HCT116 (cell line): ENCODE measurements around the gene CCDC70. TPM values are rescaled to one million over a fixed set of nuclear protein-coding genes. Genes with fewer than 3 reads are reported as not detected.

ENCODE experiments used
- ATAC-seq: fragments of 200-7000 bp; cut with Tn5 transposase; 2 replicates; pipeline ENCODE4 v1.9.1; 2020; ENCODE audit warnings: mild to moderate bottlenecking, moderate library complexity
- BruUV-seq: library from RNA; stranded (reverse); fragments of 400-500 nt; replicated peaks from 2 replicates; lab custom pipeline; 2021; lab: Mats Ljungman, UMichigan
- CTCF ChIA-PET: fragments of 300-600 bp; sonication (Branson Sonifier 250); formaldehyde crosslinking; loops from one replicate; lab custom pipeline; 2021; ENCODE audit warnings: antibody characterized with exemption; lab: Charles Lee
- POLR2A ChIA-PET: fragments of 300-600, 350-600 bp; sonication (Branson Sonifier 250); formaldehyde crosslinking; loops from one replicate; lab custom pipeline; 2021; ENCODE audit warnings: antibody characterized with exemption; lab: Charles Lee
- RAD21 ChIA-PET, 2 experiments: fragments of 300-600 bp; sonication (Branson Sonifier 250); formaldehyde crosslinking; loops; one replicate each; lab custom pipeline; 2023; ENCODE audit warnings: low total read pairs in 2 of 2; ENCODE audit not compliant: uncharacterized antibody in 2 of 2, unreplicated experiment in 2 of 2, low non-redundant PET in 1 of 2; lab: Charles Lee
- DNase-seq: peaks from one replicate; pipeline ENCODE4 v3.0.0-alpha.2; 2010; ENCODE audit warnings: low read depth, low spot score
- H2AFZ ChIP-seq: fragments of 200-600 bp; shearing (Covaris generic), sonication (generic); 2 replicates; pipeline ENCODE4 v1.6.1; 2017; ENCODE audit warnings: low read depth, mixed run types, mixed read lengths, antibody characterized with exemption, low read length; ENCODE audit not compliant: poor library complexity, severe bottlenecking
- H3K27ac ChIP-seq: 2 replicates; pipeline ENCODE4 v1.5.1; 2012; ENCODE audit warnings: low read depth, low read length
- H3K27me3 ChIP-seq: fragments of 200-600 bp; sonication (generic); 2 replicates; pipeline ENCODE4 v1.6.1; 2016; ENCODE audit warnings: mixed run types, low read length, mixed read lengths; ENCODE audit not compliant: insufficient read depth
- H3K36me3 ChIP-seq, 2 experiments: fragments of 200-500 bp in 1 of 2; fragments of 200-600 bp in 1 of 2; sonication (Bioruptor generic) in 1 of 2; sonication (generic) in 1 of 2; 2 replicates each; pipeline versions ENCODE4 v1.5.1 to v1.6.1; 2014 to 2016; ENCODE audit warnings: low read length in 2 of 2, inconsistent platforms in 1 of 2, mixed read lengths in 1 of 2, mixed run types in 1 of 2; ENCODE audit not compliant: insufficient read depth in 2 of 2, control insufficient read depth in 1 of 2
- H3K4me1 ChIP-seq, 2 experiments: fragments of 200-600 bp in 1 of 2; sonication (generic) in 1 of 2; 2 replicates each; pipeline versions ENCODE4 v1.5.1 to v1.6.1; 2012 to 2017; ENCODE audit warnings: low read length in 2 of 2, inconsistent platforms in 1 of 2, mild to moderate bottlenecking in 1 of 2, mixed read lengths in 1 of 2, mixed run types in 1 of 2, moderate library complexity in 1 of 2; ENCODE audit not compliant: insufficient read depth in 2 of 2, control insufficient read depth in 1 of 2
- H3K4me2 ChIP-seq: fragments of 200-600 bp; sonication (generic); 2 replicates; pipeline ENCODE4 v1.6.1; 2017; ENCODE audit warnings: mixed run types, low read length, mixed read lengths
- H3K4me3 ChIP-seq, 2 experiments: fragments of 200-600 bp in 1 of 2; sonication (generic) in 1 of 2; replicated peaks in 1 of 2; 2 replicates each; pipeline ENCODE4 v1.5.1; 2011 to 2016; ENCODE audit warnings: low read length in 2 of 2, control low read depth in 1 of 2, low read depth in 1 of 2, mild to moderate bottlenecking in 1 of 2, mixed read lengths in 1 of 2, mixed run types in 1 of 2
- H3K79me2 ChIP-seq: fragments of 200-600 bp; sonication (generic); 2 replicates; pipeline ENCODE4 v1.6.1; 2017; ENCODE audit warnings: mild to moderate bottlenecking, mixed run types, low read length, moderate library complexity, mixed read lengths; ENCODE audit not compliant: insufficient read depth
- H3K9ac ChIP-seq: fragments of 200-600 bp; sonication (generic); 2 replicates; pipeline ENCODE4 v1.6.1; 2016; ENCODE audit warnings: low read length, mixed read lengths
- H3K9me2 ChIP-seq: fragments of 200-600 bp; sonication (generic), shearing (Covaris generic); 2 replicates; pipeline ENCODE4 v1.6.1; 2017; ENCODE audit warnings: mixed run types, mild to moderate bottlenecking, moderate library complexity; ENCODE audit not compliant: insufficient read depth
- H3K9me3 ChIP-seq, 2 experiments: fragments of 200-500 bp in 1 of 2; fragments of 200-600 bp in 1 of 2; sonication (Bioruptor generic) in 1 of 2; sonication (generic) in 1 of 2; 2 replicates each; pipeline ENCODE4 v1.6.1; 2014 to 2017; ENCODE audit warnings: low read length in 2 of 2, mixed read lengths in 2 of 2, inconsistent platforms in 1 of 2, low read depth in 1 of 2, mild to moderate bottlenecking in 1 of 2, mixed run types in 1 of 2, moderate library complexity in 1 of 2; ENCODE audit not compliant: control insufficient read depth in 1 of 2, insufficient read depth in 1 of 2
- H4K20me1 ChIP-seq: fragments of 200-600 bp; sonication (generic), shearing (Covaris generic); 2 replicates; pipeline ENCODE4 v1.6.1; 2017; ENCODE audit warnings: mixed run types, mild to moderate bottlenecking, moderate library complexity; ENCODE audit not compliant: insufficient read depth
- CBX3 ChIP-seq: IDR thresholded peaks from 2 replicates; pipeline ENCODE4 v1.6.1; 2012; ENCODE audit warnings: low read depth
- CEBPB ChIP-seq: IDR thresholded peaks from 2 replicates; pipeline ENCODE4 v1.6.1; 2012; ENCODE audit warnings: low read depth
- EGR1 ChIP-seq: IDR thresholded peaks from 2 replicates; pipeline ENCODE4 v1.6.1; 2012; ENCODE audit warnings: low read depth
- ELF1 ChIP-seq: IDR thresholded peaks from 2 replicates; pipeline ENCODE4 v1.6.1; 2012; ENCODE audit warnings: low read depth, borderline replicate concordance
- EZH2 ChIP-seq: fragments of 200-600 bp; sonication (generic); IDR thresholded peaks from 2 replicates; pipeline ENCODE4 v1.6.1; 2017; ENCODE audit warnings: antibody characterized with exemption, mixed run types
- JUND ChIP-seq: IDR thresholded peaks from 2 replicates; pipeline ENCODE4 v1.6.1; 2012
- POLR2A ChIP-seq: IDR thresholded peaks from 2 replicates; pipeline ENCODE4 v1.7.0; 2011; ENCODE audit warnings: borderline replicate concordance; ENCODE audit not compliant: insufficient read depth, insufficient read length; ENCODE audit errors: extremely low read depth
- TCF7L2 ChIP-seq: IDR thresholded peaks from 2 replicates; pipeline ENCODE4 v1.7.0; 2011; ENCODE audit warnings: borderline replicate concordance, inconsistent platforms; ENCODE audit not compliant: insufficient read depth, insufficient read length; ENCODE audit errors: extremely low read depth
- YY1 ChIP-seq: IDR thresholded peaks from 2 replicates; pipeline ENCODE4 v1.6.1; 2011; ENCODE audit warnings: low read length, low read depth, moderate library complexity, mild to moderate bottlenecking; ENCODE audit not compliant: insufficient replicate concordance; ENCODE audit errors: extremely low read depth
- intact Hi-C: fragments of 100-400 bp; cut with micrococcal nuclease; formaldehyde crosslinking; loops from 2 replicates; pipeline ENCODE4 v1.10.0; 2022
- total RNA-seq: library from RNA; stranded (reverse); gene quantifications from one replicate; pipeline ENCODE4 v1.2.1, GENCODE V29; 2021; ENCODE audit not compliant: unreplicated experiment

Gene CCDC70
- total RNA-seq, 1 experiment from 2014 or later, result not detected

- DNase-seq (no peak), ATAC-seq (no peak)
- ChIA-PET CTCF (no interaction called here), RAD21 (no interaction called here), POLR2A (interaction anchor here (0.9 kb wide), 1 partner anchor 15 kb away, joined by 3 read pairs; no protein-coding TSS in a partner anchor)
- intact Hi-C loops, result no loop called here
- BruUV-seq, result no TSS peak
- Histone ChIP-seq H3K27me3 (peaks cover 6% of the 10 kb centered on the region; the same call in 1 of the 2 replicates), H3K79me2 (no peaks in the 10 kb centered on the region), H4K20me1 (no peaks in the 10 kb centered on the region), H3K27ac (no peak overlapping the region), H3K36me3 (no peaks in the 10 kb centered on the region), H3K9me2 (no peaks in the 10 kb centered on the region), H3K4me3 (no peak overlapping the region), H3K9me3 (no peaks in the 10 kb centered on the region), H2AFZ (no peak overlapping the region), H3K9ac (no peak overlapping the region), H3K4me2 (no peak overlapping the region), H3K4me1 (peaks cover 0 to 16% of the 10 kb centered on the region in 2 experiments; a peak in 3 of 4 replicates)
- no peak for TF ChIP-seq YY1
- TF ChIP-seq CEBPB, result no peak
Observed at GRCh38 chr13:51820016-51820597, 41.7 kb upstream of the CCDC70 start.

GRCh38 chr13:51821606-51822005 lies 40.2 kb upstream of the CCDC70 start:
- Histone ChIP-seq H3K4me3 (no peak overlapping the region), H3K4me1 (peaks cover 0 to 8% of the 10 kb centered on the region in 2 experiments; a peak in 3 of 4 replicates), H3K4me2 (no peak overlapping the region), H3K9me3 (no peaks in the 10 kb centered on the region), H4K20me1 (no peaks in the 10 kb centered on the region), H3K9me2 (no peaks in the 10 kb centered on the region), H3K36me3 (no peaks in the 10 kb centered on the region), H2AFZ (no peak overlapping the region), H3K9ac (no peak overlapping the region), H3K27ac (no peak overlapping the region), H3K79me2 (no peaks in the 10 kb centered on the region), H3K27me3 (peaks cover 6% of the 10 kb centered on the region; the same call in 1 of the 2 replicates)
- BruUV-seq, result no TSS peak
- no peak for TF ChIP-seq EGR1
- no peak for TF ChIP-seq CBX3
- no peak for TF ChIP-seq JUND
- TF ChIP-seq POLR2A, result no peak
- TF ChIP-seq TCF7L2, result no peak
- no peak for TF ChIP-seq ELF1
- no peak for TF ChIP-seq EZH2
- POLR2A ChIA-PET, result no interaction called here
- DNase-seq (no peak), ATAC-seq (no peak)
- CTCF ChIA-PET, result interaction anchor here (0.7 kb wide), 2 partner anchors 291 to 629 kb away, joined by 3 to 4 read pairs; partner anchors contain the start of gene VPS36
- intact Hi-C loops, result no loop called here
- RAD21 ChIA-PET, result interaction anchor here in 1 of 2 experiments (0.6 kb wide), 1 partner anchor 265 kb away, joined by 5 read pairs; no protein-coding TSS in a partner anchor
